B cell (primary cell): Measurements from ENCODE around the gene AKAP6.

ENCODE experiments used
- EZH2 ChIP-seq: IDR thresholded peaks from 2 replicates; pipeline ENCODE4 v1.6.1; 2012; ENCODE audit warnings: borderline replicate concordance, low read depth, mild to moderate bottlenecking, moderate library complexity, low read length; ENCODE audit not compliant: insufficient read depth, poor library complexity, severe bottlenecking
- TF ChIP-seq, protein P1 (sequence below): fragments of 200-600 bp; IDR thresholded peaks from one replicate; pipeline ENCODE4 v1.8.0; 2022; ENCODE audit warnings: antibody characterized with exemption, mild to moderate bottlenecking

DNA sequence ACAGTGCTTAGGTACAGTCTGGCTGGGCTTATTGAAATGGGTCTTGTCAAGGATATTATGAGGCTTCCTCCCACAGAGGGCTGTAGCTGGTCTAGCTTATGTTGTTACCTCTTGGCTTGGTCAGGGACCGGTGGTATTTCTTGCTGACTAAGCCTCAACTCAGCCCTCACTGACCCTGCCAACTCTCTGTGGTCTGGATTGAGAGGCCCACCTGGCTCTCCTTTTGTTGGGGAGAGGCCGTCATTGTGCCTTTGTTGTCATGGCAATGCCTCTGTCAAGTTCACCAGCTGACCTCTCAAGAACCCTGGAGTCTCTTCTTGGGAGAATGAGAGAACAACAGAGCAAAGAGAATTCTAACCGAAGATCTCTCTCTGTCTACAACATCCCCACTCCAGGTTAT lies 364.0 kb downstream of the AKAP6 start:
- TF ChIP-seq, protein P1, sequence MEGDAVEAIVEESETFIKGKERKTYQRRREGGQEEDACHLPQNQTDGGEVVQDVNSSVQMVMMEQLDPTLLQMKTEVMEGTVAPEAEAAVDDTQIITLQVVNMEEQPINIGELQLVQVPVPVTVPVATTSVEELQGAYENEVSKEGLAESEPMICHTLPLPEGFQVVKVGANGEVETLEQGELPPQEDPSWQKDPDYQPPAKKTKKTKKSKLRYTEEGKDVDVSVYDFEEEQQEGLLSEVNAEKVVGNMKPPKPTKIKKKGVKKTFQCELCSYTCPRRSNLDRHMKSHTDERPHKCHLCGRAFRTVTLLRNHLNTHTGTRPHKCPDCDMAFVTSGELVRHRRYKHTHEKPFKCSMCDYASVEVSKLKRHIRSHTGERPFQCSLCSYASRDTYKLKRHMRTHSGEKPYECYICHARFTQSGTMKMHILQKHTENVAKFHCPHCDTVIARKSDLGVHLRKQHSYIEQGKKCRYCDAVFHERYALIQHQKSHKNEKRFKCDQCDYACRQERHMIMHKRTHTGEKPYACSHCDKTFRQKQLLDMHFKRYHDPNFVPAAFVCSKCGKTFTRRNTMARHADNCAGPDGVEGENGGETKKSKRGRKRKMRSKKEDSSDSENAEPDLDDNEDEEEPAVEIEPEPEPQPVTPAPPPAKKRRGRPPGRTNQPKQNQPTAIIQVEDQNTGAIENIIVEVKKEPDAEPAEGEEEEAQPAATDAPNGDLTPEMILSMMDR: no peak
- no peak for TF ChIP-seq EZH2
